GM12873 (cell line): ENCODE measurements around the gene ATP11B.

Experiments used
- CTCF ChIP-seq: IDR thresholded peaks from 2 replicates; pipeline ENCODE4 v1.5.1; 2012; ENCODE audit warnings: low read depth, mild to moderate bottlenecking, moderate library complexity, low read length, control low read depth; ENCODE audit not compliant: insufficient read depth; ENCODE audit errors: missing control alignments

The ATP11B gene

GRCh38 chr3:182785756-182786155, 7.5 kb upstream of the ATP11B start:
- TF ChIP-seq CTCF, result no peak

GRCh38 chr3:182786564-182787196, 6.6 kb upstream of the ATP11B start:
- TF ChIP-seq CTCF, result no peak

- no peak for TF ChIP-seq CTCF
Observed at GRCh38 chr3:182787302-182788036, 5.8 kb upstream of the ATP11B start.

- no peak for TF ChIP-seq CTCF
Observed at GRCh38 chr3:182789371-182789770, 3.9 kb upstream of the ATP11B start.

GRCh38 chr3:182790612-182791011, 2.7 kb upstream of the ATP11B start:
- no peak for TF ChIP-seq CTCF

- no peak for TF ChIP-seq CTCF
Observed at GRCh38 chr3:182793663-182794454, 555 bp downstream of the ATP11B start.

- no peak for TF ChIP-seq CTCF
Observed at GRCh38 chr3:182794455-182795388, 1.4 kb downstream of the ATP11B start.
